H1 (cell line): ENCODE measurements around the gene RAP1B. TPM values are rescaled to one million over a fixed set of nuclear protein-coding genes. Genes with fewer than 3 reads are reported as not detected.

Source experiments
- CTCF ChIA-PET: fragments of 300-600 bp; sonication (Branson Sonifier 250); formaldehyde crosslinking; loops from one replicate; lab custom pipeline; 2021; ENCODE audit not compliant: partially characterized antibody; lab: Charles Lee
- POLR2A ChIA-PET: fragments of 300-600 bp; sonication (Branson Sonifier 250); formaldehyde crosslinking; loops from one replicate; lab custom pipeline; 2021; ENCODE audit warnings: inconsistent platforms; ENCODE audit not compliant: partially characterized antibody; lab: Charles Lee
- DNase-seq, 2 experiments: peaks; one replicate each; pipeline versions ENCODE4 v3.0.0 to v3.0.0-alpha.2; 2010 to 2022; ENCODE audit warnings: low spot score in 2 of 2, low read depth in 1 of 2, mixed read lengths in 1 of 2
- FAIRE-seq: peaks from 2 replicates; lab custom pipeline; 2011; peaks lifted over from hg19 to GRCh38; lab: Jason Lieb, UNC
- H2AFZ ChIP-seq: 2 replicates; pipeline ENCODE4 v1.8.1; 2012; ENCODE audit warnings: low read length, inconsistent platforms
- H2AK5ac ChIP-seq: 2 replicates; pipeline ENCODE4 v1.6.1; 2013; ENCODE audit warnings: low read depth, low read length
- H2BK120ac ChIP-seq: replicated peaks from 2 replicates; pipeline ENCODE3; 2013; ENCODE audit warnings: low read depth, low read length, inconsistent platforms
- H2BK12ac ChIP-seq: 2 replicates; pipeline ENCODE4 v1.6.1; 2013; ENCODE audit warnings: low read depth, low read length
- H2BK15ac ChIP-seq: 2 replicates; pipeline ENCODE4 v1.6.1; 2013; ENCODE audit warnings: low read length
- H2BK20ac ChIP-seq: 2 replicates; pipeline ENCODE4 v1.6.1; 2013; ENCODE audit warnings: low read length
- H2BK5ac ChIP-seq: 2 replicates; pipeline ENCODE4 v1.6.1; 2013; ENCODE audit warnings: low read depth, low read length
- H3K14ac ChIP-seq: 2 replicates; pipeline ENCODE4 v1.6.1; 2013; ENCODE audit warnings: inconsistent platforms; ENCODE audit not compliant: insufficient read length
- H3K18ac ChIP-seq: 2 replicates; pipeline ENCODE4 v1.6.1; 2013; ENCODE audit warnings: low read length; ENCODE audit errors: extremely low read depth
- H3K23ac ChIP-seq: 2 replicates; pipeline ENCODE4 v1.6.1; 2013; ENCODE audit warnings: inconsistent platforms; ENCODE audit not compliant: insufficient read length
- H3K23me2 ChIP-seq: 2 replicates; pipeline ENCODE4 v1.6.1; 2013; ENCODE audit warnings: low read depth, low read length
- H3K27ac ChIP-seq: 2 replicates; pipeline ENCODE4 v1.6.1; 2011; ENCODE audit warnings: low read depth, low read length, inconsistent platforms
- H3K27me3 ChIP-seq, 4 experiments: replicated peaks in 1 of 4; 1 replicate in 1 of 4; 2 replicates in 3 of 4; pipeline versions ENCODE4 v1.6.1 to v1.8.1; 2011 to 2013; ENCODE audit warnings: low read length in 3 of 4, mild to moderate bottlenecking in 3 of 4, inconsistent platforms in 2 of 4, mixed read lengths in 2 of 4, moderate library complexity in 1 of 4; ENCODE audit not compliant: control insufficient read depth in 3 of 4, insufficient read depth in 3 of 4; ENCODE audit errors: extremely low read depth in 1 of 4
- H3K36me3 ChIP-seq, 4 experiments: 2 replicates each; pipeline versions ENCODE4 v1.6.1 to v1.8.1; 2011 to 2013; ENCODE audit warnings: mild to moderate bottlenecking in 4 of 4, low read length in 3 of 4, moderate library complexity in 2 of 4, control low read depth in 1 of 4, inconsistent platforms in 1 of 4; ENCODE audit not compliant: insufficient read depth in 4 of 4, control insufficient read depth in 2 of 4
- H3K4ac ChIP-seq: replicated peaks from 2 replicates; pipeline ENCODE3; 2013; ENCODE audit warnings: low read length, low read depth, mixed read lengths, inconsistent platforms; ENCODE audit not compliant: insufficient read length
- H3K4me1 ChIP-seq, 4 experiments: replicated peaks in 1 of 4; 1 replicate in 1 of 4; 2 replicates in 3 of 4; pipeline versions ENCODE4 v1.6.1 to v1.8.1; 2011 to 2013; ENCODE audit warnings: low read length in 3 of 4, inconsistent platforms in 2 of 4, mixed read lengths in 1 of 4; ENCODE audit not compliant: insufficient read depth in 4 of 4, control insufficient read depth in 3 of 4
- H3K4me2 ChIP-seq, 2 experiments: 2 replicates each; pipeline versions ENCODE4 v1.6.1 to v1.8.1; 2011 to 2013; ENCODE audit warnings: low read depth in 2 of 2, low read length in 2 of 2, control low read depth in 1 of 2, inconsistent platforms in 1 of 2, mild to moderate bottlenecking in 1 of 2; ENCODE audit not compliant: insufficient read depth in 1 of 2
- H3K4me3 ChIP-seq, 4 experiments: fragments of 200-600, 300-600 bp in 1 of 4; sonication (generic), shearing (Covaris generic), sonication (Bioruptor Twin) in 1 of 4; 2 replicates each; pipeline versions ENCODE4 v1.5.1 to v1.8.1; 2011 to 2016; ENCODE audit warnings: low read length in 4 of 4, low read depth in 3 of 4, control low read depth in 2 of 4, inconsistent platforms in 2 of 4, mild to moderate bottlenecking in 2 of 4, mixed read lengths in 1 of 4, moderate library complexity in 1 of 4; ENCODE audit not compliant: insufficient read depth in 2 of 4; ENCODE audit errors: extremely low read depth in 1 of 4
- H3K56ac ChIP-seq: replicated peaks from 2 replicates; pipeline ENCODE3; 2013; ENCODE audit warnings: low read depth, mild to moderate bottlenecking, mixed read lengths, low read length, inconsistent platforms; ENCODE audit not compliant: insufficient read length
- H3K79me1 ChIP-seq: 2 replicates; pipeline ENCODE4 v1.6.1; 2013; ENCODE audit warnings: low read depth, low read length, control low read depth
- H3K79me2 ChIP-seq, 2 experiments: 2 replicates each; pipeline versions ENCODE4 v1.6.1 to v1.8.1; 2012 to 2013; ENCODE audit warnings: low read length in 2 of 2, mild to moderate bottlenecking in 2 of 2, inconsistent platforms in 1 of 2; ENCODE audit not compliant: insufficient read depth in 2 of 2, control insufficient read depth in 1 of 2
- H3K9ac ChIP-seq, 4 experiments: replicated peaks in 1 of 4; 1 replicate in 1 of 4; 2 replicates in 3 of 4; pipeline versions ENCODE4 v1.6.1 to v1.8.1; 2011 to 2013; ENCODE audit warnings: low read depth in 3 of 4, low read length in 3 of 4, control low read depth in 2 of 4, mild to moderate bottlenecking in 2 of 4, moderate library complexity in 2 of 4, inconsistent platforms in 1 of 4; ENCODE audit errors: extremely low read depth in 1 of 4
- H3K9me3 ChIP-seq, 2 experiments: 2 replicates each; pipeline versions ENCODE4 v1.6.1 to v1.8.1; 2012 to 2013; ENCODE audit warnings: mild to moderate bottlenecking in 2 of 2, moderate library complexity in 2 of 2, control low read depth in 1 of 2, inconsistent platforms in 1 of 2, low read depth in 1 of 2, low read length in 1 of 2, mixed read lengths in 1 of 2; ENCODE audit not compliant: insufficient read depth in 2 of 2
- H4K20me1 ChIP-seq, 2 experiments: replicated peaks in 1 of 2; 2 replicates each; pipeline versions ENCODE3 to v1.8.1; 2011 to 2013; ENCODE audit warnings: inconsistent platforms in 2 of 2, low read length in 2 of 2, mild to moderate bottlenecking in 1 of 2; ENCODE audit not compliant: insufficient read depth in 2 of 2, control insufficient read depth in 1 of 2
- H4K5ac ChIP-seq: 2 replicates; pipeline ENCODE4 v1.6.1; 2013; ENCODE audit warnings: low read length, low read depth, mixed read lengths, inconsistent platforms; ENCODE audit not compliant: insufficient read length
- H4K8ac ChIP-seq: 2 replicates; pipeline ENCODE4 v1.8.0; 2013; ENCODE audit warnings: mild to moderate bottlenecking, moderate library complexity, low read length, inconsistent platforms; ENCODE audit not compliant: insufficient read depth; ENCODE audit errors: extremely low read depth
- H4K91ac ChIP-seq: replicated peaks from 2 replicates; pipeline ENCODE3; 2013; ENCODE audit warnings: low read length, mixed read lengths, inconsistent platforms; ENCODE audit not compliant: insufficient read length
- CHD2 ChIP-seq: IDR thresholded peaks from 2 replicates; pipeline ENCODE4 v1.6.1; 2012; ENCODE audit warnings: low read length, improper control_type of control experiment
- EGR1 ChIP-seq: IDR thresholded peaks from 2 replicates; pipeline ENCODE4 v1.6.1; 2011; ENCODE audit warnings: low read depth, low read length, borderline replicate concordance
- FOSL1 ChIP-seq: IDR thresholded peaks from 2 replicates; pipeline ENCODE4 v1.6.1; 2011; ENCODE audit warnings: mild to moderate bottlenecking, low read depth, low read length, moderate library complexity; ENCODE audit not compliant: insufficient read depth
- GTF2F1 ChIP-seq: IDR thresholded peaks from 2 replicates; pipeline ENCODE4 v1.6.1; 2012; ENCODE audit warnings: low read depth, low read length, improper control_type of control experiment, borderline replicate concordance
- POLR2A ChIP-seq, 2 experiments: IDR thresholded peaks; 1 replicate in 1 of 2; 2 replicates in 1 of 2; pipeline ENCODE4 v1.6.1; 2011; ENCODE audit warnings: low read depth in 2 of 2, low read length in 2 of 2, mild to moderate bottlenecking in 2 of 2; ENCODE audit errors: control extremely low read depth in 1 of 2
- POU5F1 ChIP-seq: IDR thresholded peaks from 2 replicates; pipeline ENCODE4 v1.6.1; 2011; ENCODE audit warnings: low read depth, mild to moderate bottlenecking, low read length, moderate library complexity
- RFX5 ChIP-seq: IDR thresholded peaks from 2 replicates; pipeline ENCODE4 v1.6.1; 2011; ENCODE audit warnings: low read depth, low read length, improper control_type of control experiment, borderline replicate concordance
- WGBS, 2 experiments: shearing (Covaris generic) in 1 of 2; methylation state at CpG; one replicate each; pipeline versions ENCODE4 v1.1.6 to v1.1.7; 2013 to 2015; ENCODE audit warnings: low lambda C conversion rate in 2 of 2, mixed read lengths in 2 of 2, inconsistent platforms in 1 of 2, low coverage in 1 of 2, missing lambda C conversion rate in 1 of 2; ENCODE audit not compliant: insufficient replicate concordance in 2 of 2, insufficient coverage in 1 of 2, insufficient read length in 1 of 2; ENCODE audit errors: extremely low coverage in 1 of 2, missing lambda C conversion rate in 1 of 2; 5-methylcytosine and 5-hydroxymethylcytosine counted together
- polyA plus RNA-seq, 7 experiments: library from polyadenylated mRNA; depleted of rRNA in 3 of 7; stranded (reverse) in 5 of 7; unstranded in 2 of 7; fragments of >200 nt in 5 of 7; fragments of 200-250 nt in 2 of 7; gene quantifications; 1 replicate in 5 of 7; 2 replicates in 1 of 7; 4 replicates in 1 of 7; pipeline versions ENCODE4 v1.2.1 to v1.2.3, GENCODE V29; 2011 to 2013; ENCODE audit warnings: missing spikeins in 2 of 7, mixed read lengths in 2 of 7
- total RNA-seq: library from RNA; stranded (reverse); fragmentation: NEBNext Ultra II Directional; extraction: Animal tissue kit (Norgen Biotek cat#: 25700); gene quantifications from 2 replicates; pipeline ENCODE4 v1.2.1, GENCODE V29; 2021
- TF ChIP-seq, protein P1 (sequence below): IDR thresholded peaks from 2 replicates; pipeline ENCODE4 v1.6.1; 2011; ENCODE audit warnings: low read length, improper control_type of control experiment

RAP1B gene
- total and polyA plus RNA-seq, 2 of the 8 experiments (the other 6 are each of a cell fraction or from before 2014, with no cell fraction given): 61.4 to 112 TPM

DNA sequence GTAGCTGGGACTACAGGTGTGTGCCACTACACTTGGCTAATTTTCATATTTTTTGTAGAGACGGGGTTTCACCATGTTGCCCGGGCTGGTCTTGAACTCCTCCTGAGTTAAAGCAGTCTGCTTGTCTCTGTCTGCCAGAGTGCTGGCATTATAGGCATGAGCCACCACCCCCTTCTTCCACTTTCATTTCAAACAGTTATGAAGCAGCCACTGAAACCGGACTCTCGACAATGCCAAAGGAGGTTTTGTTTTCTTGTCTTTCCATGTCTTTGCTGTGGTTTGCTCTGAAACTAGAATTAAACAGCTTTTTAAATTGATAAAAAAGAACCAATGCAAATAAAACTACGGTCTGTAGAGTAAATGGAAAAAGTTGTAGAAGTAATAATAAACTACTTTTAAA is 30.4 kb downstream of the RAP1B start:
- POLR2A ChIA-PET: no interaction called here
- H4K91ac ChIP-seq: no peak overlapping the region
- 72% methylated on average over 5 of the region's 5 CpGs; no CpG with 5 or more reads in 1 of the 2 experiments for WGBS, 2 experiments

More for the DNA sequence above, 30.4 kb downstream of the RAP1B start:
- H3K23me2 ChIP-seq: no peaks in the 10 kb centered on the region
- H3K27me3 ChIP-seq: no peaks in the 10 kb centered on the region
- no peak overlapping the region for H3K56ac ChIP-seq
- H4K5ac ChIP-seq: no peak overlapping the region
- no peak overlapping the region for H2AFZ ChIP-seq
- H2BK120ac ChIP-seq: no peak overlapping the region
- no peaks in the 10 kb centered on the region for H3K36me3 ChIP-seq
- H3K4ac ChIP-seq: no peak overlapping the region
- TF ChIP-seq FOSL1: no peak
- no peak for TF ChIP-seq GTF2F1
- no peak for TF ChIP-seq RFX5
- TF ChIP-seq POU5F1: no peak
- no peak for TF ChIP-seq EGR1
- TF ChIP-seq POLR2A (IDR thresholded peaks at IDR 0.05; ENCODE audit: control extremely low read depth in 1 of 2, low read depth in 2 of 2, low read length in 2 of 2): no peak
- TF ChIP-seq, protein P1, sequence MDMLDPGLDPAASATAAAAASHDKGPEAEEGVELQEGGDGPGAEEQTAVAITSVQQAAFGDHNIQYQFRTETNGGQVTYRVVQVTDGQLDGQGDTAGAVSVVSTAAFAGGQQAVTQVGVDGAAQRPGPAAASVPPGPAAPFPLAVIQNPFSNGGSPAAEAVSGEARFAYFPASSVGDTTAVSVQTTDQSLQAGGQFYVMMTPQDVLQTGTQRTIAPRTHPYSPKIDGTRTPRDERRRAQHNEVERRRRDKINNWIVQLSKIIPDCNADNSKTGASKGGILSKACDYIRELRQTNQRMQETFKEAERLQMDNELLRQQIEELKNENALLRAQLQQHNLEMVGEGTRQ: no peak
- TF ChIP-seq CHD2: no peak
- no peak overlapping the region for H3K18ac ChIP-seq
- no peaks in the 10 kb centered on the region for H3K4me1 ChIP-seq
- no peak overlapping the region for H3K23ac ChIP-seq
- no peak overlapping the region for H2BK12ac ChIP-seq
- no peaks in the 10 kb centered on the region for H3K9me3 ChIP-seq
- H2BK20ac ChIP-seq: no peak overlapping the region
- peaks cover 0 to 93% of the 10 kb centered on the region in 2 experiments; a peak in 2 of 4 replicates for H3K79me2 ChIP-seq
- no peak overlapping the region for H2BK15ac ChIP-seq
- no peak overlapping the region for H2AK5ac ChIP-seq
- DNase-seq: no peak
- CTCF ChIA-PET: no interaction called here
- no peak overlapping the region for H3K14ac ChIP-seq
- 0 out of 2 replicates have a peak, but pooled peaks cover 3% of the 10 kb centered on the region for H3K79me1 ChIP-seq
- H4K20me1 ChIP-seq: peaks cover 4 to 6% of the 10 kb centered on the region in 2 experiments
- no peak overlapping the region for H3K4me2 ChIP-seq
- no peak overlapping the region for H3K27ac ChIP-seq
- H2BK5ac ChIP-seq: no peak overlapping the region
- H3K4me3 ChIP-seq: no peak overlapping the region
- H4K8ac ChIP-seq: no peak overlapping the region
- no peak overlapping the region for H3K9ac ChIP-seq
- no peak for FAIRE-seq
